Measurements from ENCODE around the gene CRBN.

DNA sequence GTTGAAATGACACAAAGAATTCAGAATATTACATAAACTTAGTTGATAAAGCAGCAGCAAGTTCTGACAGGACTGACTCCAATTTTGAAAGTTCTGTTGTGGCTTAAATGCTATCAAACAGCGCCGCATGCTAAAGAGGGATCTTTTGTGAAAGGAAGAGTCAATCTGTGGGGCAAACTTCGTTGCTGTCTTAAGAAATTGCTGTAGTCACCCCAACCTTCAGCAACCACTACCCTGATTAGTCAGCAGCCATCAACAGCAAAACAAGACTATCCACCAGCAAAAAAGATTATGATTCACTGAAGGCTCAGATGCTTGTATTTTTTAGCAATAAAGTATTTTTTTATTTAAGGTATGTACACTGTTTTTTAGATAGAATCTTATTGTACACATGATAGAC is 14.2 kb downstream of the CRBN start:
- TF ChIP-seq POLR2AphosphoS5 (IDR thresholded peaks at IDR 0.05; ENCODE audit: borderline replicate concordance, low read depth, low read length) (no peak), EZH2 (IDR thresholded peaks at IDR 0.05) (no peak)
